ENCODE results near the gene ADCY7. TPM values are rescaled to one million over a fixed set of nuclear protein-coding genes. Genes with fewer than 3 reads are reported as not detected.

ADCY7 gene
- total RNA-seq, 1 experiment from 2014 or later: 39.3 TPM

- no peaks in the 10 kb centered on the region for H3K4me1 ChIP-seq (replicated peaks; ENCODE audit: insufficient read depth)
- H3K27ac ChIP-seq: no peak overlapping the region
- no peaks in the 10 kb centered on the region; the same call in 1 of the 2 replicates for H4K20me1 ChIP-seq (ENCODE audit: insufficient read depth)
- H2AFZ ChIP-seq: no peak overlapping the region
- no peak for DNase-seq
- intact Hi-C loops (cut with micrococcal nuclease; ENCODE audit: unreplicated experiment): no loop called here
- H3F3A ChIP-seq (ENCODE audit: insufficient read depth, low read depth): no peaks in the 10 kb centered on the region
- BruUV-seq (replicated peaks): no TSS peak
- peaks cover 4% of the 10 kb centered on the region; the same call in 1 of the 2 replicates for H3K79me2 ChIP-seq (ENCODE audit: low read depth)
- H3K4me3 ChIP-seq: no peak overlapping the region
- H3K36me3 ChIP-seq (ENCODE audit: low read depth): no peaks in the 10 kb centered on the region
- POLR2A ChIA-PET (ENCODE audit: unreplicated experiment): no interaction called here
- H3K9me2 ChIP-seq (ENCODE audit: insufficient read depth): no peaks in the 10 kb centered on the region
- CTCF ChIA-PET: no interaction called here
- H3K27me3 ChIP-seq (ENCODE audit: insufficient read depth, low read depth): no peaks in the 10 kb centered on the region
- no peaks in the 10 kb centered on the region for H3K9me3 ChIP-seq (ENCODE audit: insufficient read depth, low read depth)
- TF ChIP-seq EZH2 (IDR thresholded peaks at IDR 0.05; ENCODE audit: low read depth): no peak
- no peak for TF ChIP-seq CTCF (conservative IDR thresholded peaks at IDR 0.05)
- H3K4me2 ChIP-seq: no peak overlapping the region
Observed at GRCh38 chr16:50252874-50253513, 13.4 kb upstream of the ADCY7 start.

- CTCF ChIA-PET: no interaction called here
- no peak for DNase-seq
- TF ChIP-seq EZH2 (IDR thresholded peaks at IDR 0.05; ENCODE audit: low read depth) (no peak), CTCF (conservative IDR thresholded peaks at IDR 0.05) (no peak)
- Histone ChIP-seq H3K9me3 (ENCODE audit: insufficient read depth, low read depth) (no peaks in the 10 kb centered on the region), H3K4me3 (no peak overlapping the region), H2AFZ (no peak overlapping the region), H4K20me1 (ENCODE audit: insufficient read depth) (no peaks in the 10 kb centered on the region; the same call in 1 of the 2 replicates), H3K4me2 (no peak overlapping the region), H3K36me3 (ENCODE audit: low read depth) (no peaks in the 10 kb centered on the region), H3F3A (ENCODE audit: insufficient read depth, low read depth) (no peaks in the 10 kb centered on the region), H3K27ac (no peak overlapping the region), H3K9me2 (ENCODE audit: insufficient read depth) (no peaks in the 10 kb centered on the region), H3K79me2 (ENCODE audit: low read depth) (no peaks in the 10 kb centered on the region), H3K27me3 (ENCODE audit: insufficient read depth, low read depth) (no peaks in the 10 kb centered on the region), H3K4me1 (replicated peaks; ENCODE audit: insufficient read depth) (no peaks in the 10 kb centered on the region)
- POLR2A ChIA-PET (ENCODE audit: unreplicated experiment): no interaction called here
- intact Hi-C loops (cut with micrococcal nuclease; ENCODE audit: unreplicated experiment): no loop called here
- no TSS peak for BruUV-seq (replicated peaks)
Observed at GRCh38 chr16:50253514-50253910, 12.8 kb upstream of the ADCY7 start.

GRCh38 chr16:50254072-50254471 is 12.3 kb upstream of the ADCY7 start:
- Histone ChIP-seq H2AFZ (no peak overlapping the region), H3K27me3 (ENCODE audit: insufficient read depth, low read depth) (no peaks in the 10 kb centered on the region), H3K27ac (no peak overlapping the region), H4K20me1 (ENCODE audit: insufficient read depth) (no peaks in the 10 kb centered on the region; the same call in 1 of the 2 replicates), H3K79me2 (ENCODE audit: low read depth) (no peaks in the 10 kb centered on the region), H3K4me3 (no peak overlapping the region), H3K9me2 (ENCODE audit: insufficient read depth) (no peaks in the 10 kb centered on the region), H3K4me2 (no peak overlapping the region), H3K9me3 (ENCODE audit: insufficient read depth, low read depth) (no peaks in the 10 kb centered on the region), H3F3A (ENCODE audit: insufficient read depth, low read depth) (no peaks in the 10 kb centered on the region), H3K36me3 (ENCODE audit: low read depth) (no peaks in the 10 kb centered on the region), H3K4me1 (replicated peaks; ENCODE audit: insufficient read depth) (no peaks in the 10 kb centered on the region)
- no TSS peak for BruUV-seq (replicated peaks)
- no peak for TF ChIP-seq EZH2 (IDR thresholded peaks at IDR 0.05; ENCODE audit: low read depth)
- TF ChIP-seq CTCF (conservative IDR thresholded peaks at IDR 0.05): no peak
- ChIA-PET CTCF (no interaction called here), POLR2A (ENCODE audit: unreplicated experiment) (no interaction called here)
- intact Hi-C loops (cut with micrococcal nuclease; ENCODE audit: unreplicated experiment): no loop called here
- no peak for DNase-seq
